ENCODE measurements around the gene DPEP3. TPM values are rescaled to one million over a fixed set of nuclear protein-coding genes. Genes with fewer than 3 reads are reported as not detected.
"Not testable (repeated sequence)": the region's sequence is repeated elsewhere in the genome, so short reads cannot be mapped to it uniquely, and the experiment has no call there.

Gene DPEP3
- 0.09 TPM for polyA plus RNA-seq
- long read RNA-seq, donor 1 = 0 reads
- long read RNA-seq, donor 2, partial matches to known transcripts = 0 of 1 reads
- long read RNA-seq, donor 2, other reads (novel, unspliced or antisense) = 0 of 1 reads
- long read RNA-seq, donor 3 = 0 reads
- long read RNA-seq, donor 4 = 0 reads
- long read RNA-seq, donor 5 = 0 reads
- long read RNA-seq, donor 6 = 0 reads
- long read RNA-seq, donor 7 = 0 reads
- long read RNA-seq, donor 8 = 0 reads
- long read RNA-seq, donor 9 = 0 reads
- long read RNA-seq, donor 10 = 0 reads
- long read RNA-seq, donor 11 = 0 reads

- no peaks in the 10 kb centered on the region for H3K36me3 ChIP-seq (ENCODE audit: control insufficient read depth, insufficient read depth, low read length)
- H3K4me1 ChIP-seq (ENCODE audit: control insufficient read depth, insufficient read depth, low read length) = no peaks in the 10 kb centered on the region
- H3K27ac ChIP-seq (ENCODE audit: low read length) = no peak within 1 kb of the TSS
- peaks cover 3% of the 10 kb centered on the region for H3K9me3 ChIP-seq (ENCODE audit: control insufficient read depth, low read depth, low read length)
- peaks cover 21% of the 10 kb centered on the region for H3K27me3 ChIP-seq (ENCODE audit: control insufficient read depth, insufficient read depth, low read length)
- H3K4me3 ChIP-seq (ENCODE audit: low read length) = no peak within 1 kb of the TSS
- WGBS (ENCODE audit: insufficient coverage, low lambda C conversion rate) = no CpG with 5 or more reads among the region's 62 CpGs
- DNase-seq = no peak
Observed at GRCh38 chr16:67979955-67980678, at the start of gene DPEP3. TSS of gene DPEP3 (minus strand) at chr16:67980499. CDS start at chr16:67980380, 119 bp downstream.

GRCh38 chr16:68028996-68029395 lies 48.7 kb upstream of the DPEP3 start:
- no peak overlapping the region for H3K4me3 ChIP-seq (ENCODE audit: low read length)
- no peaks in the 10 kb centered on the region for H3K27me3 ChIP-seq (ENCODE audit: control insufficient read depth, insufficient read depth, low read length)
- peaks cover 2% of the 10 kb centered on the region for H3K4me1 ChIP-seq (ENCODE audit: control insufficient read depth, insufficient read depth, low read length)
- no peak for DNase-seq
- no peaks in the 10 kb centered on the region for H3K9me3 ChIP-seq (ENCODE audit: control insufficient read depth, low read depth, low read length)
- H3K27ac ChIP-seq (ENCODE audit: low read length) = no peak overlapping the region
- no CpG with 5 or more reads among the region's 3 CpGs for WGBS (ENCODE audit: insufficient coverage, low lambda C conversion rate)
- peaks cover 13% of the 10 kb centered on the region for H3K36me3 ChIP-seq (ENCODE audit: control insufficient read depth, insufficient read depth, low read length)

- H3K27me3 ChIP-seq (ENCODE audit: control insufficient read depth, insufficient read depth, low read length) = no peaks in the 10 kb centered on the region
- H3K27ac ChIP-seq (ENCODE audit: low read length) = peak within 1 kb of the TSS; percentile 76
- no CpG with 5 or more reads among the region's 84 CpGs for WGBS (ENCODE audit: insufficient coverage, low lambda C conversion rate)
- peaks cover 12% of the 10 kb centered on the region for H3K4me1 ChIP-seq (ENCODE audit: control insufficient read depth, insufficient read depth, low read length)
- DNase-seq = peak; percentile 92 to 96
- H3K4me3 ChIP-seq (ENCODE audit: low read length) = peak within 1 kb of the TSS; percentile 82
- H3K9me3 ChIP-seq (ENCODE audit: control insufficient read depth, low read depth, low read length) = no peaks in the 10 kb centered on the region
- peaks cover 11% of the 10 kb centered on the region for H3K36me3 ChIP-seq (ENCODE audit: control insufficient read depth, insufficient read depth, low read length)
Observed at GRCh38 chr16:68022728-68023537, 42.6 kb upstream of the DPEP3 start, which contains the start of the genes DDX28 and DUS2. TSS of gene DDX28 (minus strand) at chr16:68023232. CDS start at chr16:68023202, 30 bp downstream. TSS of gene DUS2 (plus strand) at chr16:68023284. CDS start at chr16:68038024, 14,740 bp downstream.

GRCh38 chr16:68022278-68022727 lies 42.0 kb upstream of the DPEP3 start:
- no peaks in the 10 kb centered on the region for H3K27me3 ChIP-seq (ENCODE audit: control insufficient read depth, insufficient read depth, low read length)
- DNase-seq = no peak
- WGBS (ENCODE audit: insufficient coverage, low lambda C conversion rate) = no CpG with 5 or more reads among the region's 19 CpGs
- peak overlapping the region; percentile 82 for H3K4me3 ChIP-seq (ENCODE audit: low read length)
- H3K27ac ChIP-seq (ENCODE audit: low read length) = peak overlapping the region; percentile 76
- H3K9me3 ChIP-seq (ENCODE audit: control insufficient read depth, low read depth, low read length) = no peaks in the 10 kb centered on the region
- peaks cover 9% of the 10 kb centered on the region for H3K36me3 ChIP-seq (ENCODE audit: control insufficient read depth, insufficient read depth, low read length)
- H3K4me1 ChIP-seq (ENCODE audit: control insufficient read depth, insufficient read depth, low read length) = peaks cover 12% of the 10 kb centered on the region

GRCh38 chr16:68021490-68021889 lies 41.2 kb upstream of the DPEP3 start:
- Histone ChIP-seq H3K4me1 (ENCODE audit: control insufficient read depth, insufficient read depth, low read length) (peaks cover 12% of the 10 kb centered on the region), H3K36me3 (ENCODE audit: control insufficient read depth, insufficient read depth, low read length) (peaks cover 9% of the 10 kb centered on the region), H3K27me3 (ENCODE audit: control insufficient read depth, insufficient read depth, low read length) (no peaks in the 10 kb centered on the region), H3K9me3 (ENCODE audit: control insufficient read depth, low read depth, low read length) (no peaks in the 10 kb centered on the region), H3K4me3 (ENCODE audit: low read length) (peak overlapping the region; percentile 82), H3K27ac (ENCODE audit: low read length) (no peak overlapping the region)
- no peak for DNase-seq
- no CpG with 5 or more reads among the region's 10 CpGs for WGBS (ENCODE audit: insufficient coverage, low lambda C conversion rate)

GRCh38 chr16:68019167-68019680 lies 38.9 kb upstream of the DPEP3 start:
- Histone ChIP-seq H3K27ac (ENCODE audit: low read length) (no peak overlapping the region), H3K27me3 (ENCODE audit: control insufficient read depth, insufficient read depth, low read length) (no peaks in the 10 kb centered on the region), H3K9me3 (ENCODE audit: control insufficient read depth, low read depth, low read length) (no peaks in the 10 kb centered on the region), H3K36me3 (ENCODE audit: control insufficient read depth, insufficient read depth, low read length) (peaks cover 9% of the 10 kb centered on the region), H3K4me3 (ENCODE audit: low read length) (no peak overlapping the region), H3K4me1 (ENCODE audit: control insufficient read depth, insufficient read depth, low read length) (peaks cover 11% of the 10 kb centered on the region)
- no CpG with 5 or more reads among the region's 8 CpGs for WGBS (ENCODE audit: insufficient coverage, low lambda C conversion rate)
- no peak for DNase-seq

- Histone ChIP-seq H3K27me3 (ENCODE audit: control insufficient read depth, insufficient read depth, low read length) (no peaks in the 10 kb centered on the region), H3K9me3 (ENCODE audit: control insufficient read depth, low read depth, low read length) (no peaks in the 10 kb centered on the region)
- no peak for DNase-seq
Observed at GRCh38 chr16:68015681-68016080, 35.4 kb upstream of the DPEP3 start, which contains the start of gene DPEP2NB. TSS of gene DPEP2NB (minus strand) at chr16:68015911. CDS start at chr16:68015770, 141 bp downstream.

GRCh38 chr16:68013440-68013839 lies 33.1 kb upstream of the DPEP3 start:
- no peak overlapping the region for H3K4me3 ChIP-seq (ENCODE audit: low read length)
- DNase-seq = no peak
- no peak overlapping the region for H3K27ac ChIP-seq (ENCODE audit: low read length)
- no peaks in the 10 kb centered on the region for H3K36me3 ChIP-seq (ENCODE audit: control insufficient read depth, insufficient read depth, low read length)
- no peaks in the 10 kb centered on the region for H3K27me3 ChIP-seq (ENCODE audit: control insufficient read depth, insufficient read depth, low read length)
- no CpG with 5 or more reads among the region's 1 CpG for WGBS (ENCODE audit: insufficient coverage, low lambda C conversion rate)
- H3K9me3 ChIP-seq (ENCODE audit: control insufficient read depth, low read depth, low read length) = no peaks in the 10 kb centered on the region
- no peaks in the 10 kb centered on the region for H3K4me1 ChIP-seq (ENCODE audit: control insufficient read depth, insufficient read depth, low read length)

More at GRCh38 chr16:68015681-68016080, 35.4 kb upstream of the DPEP3 start, which contains the start of gene DPEP2NB:
- Histone ChIP-seq H3K4me1 (ENCODE audit: control insufficient read depth, insufficient read depth, low read length) (no peaks in the 10 kb centered on the region), H3K36me3 (ENCODE audit: control insufficient read depth, insufficient read depth, low read length) (no peaks in the 10 kb centered on the region), H3K27ac (ENCODE audit: low read length) (no peak within 1 kb of the TSS), H3K4me3 (ENCODE audit: low read length) (no peak within 1 kb of the TSS)
- no CpG with 5 or more reads among the region's 5 CpGs for WGBS (ENCODE audit: insufficient coverage, low lambda C conversion rate)

- H3K9me3 ChIP-seq (ENCODE audit: control insufficient read depth, low read depth, low read length); H3K27me3 ChIP-seq (ENCODE audit: control insufficient read depth, insufficient read depth, low read length); H3K4me3 ChIP-seq (ENCODE audit: low read length); H3K4me1 ChIP-seq (ENCODE audit: control insufficient read depth, insufficient read depth, low read length); H3K36me3 ChIP-seq (ENCODE audit: control insufficient read depth, insufficient read depth, low read length); DNase-seq; H3K27ac ChIP-seq (ENCODE audit: low read length): not testable (repeated sequence)
- no CpG with 5 or more reads among the region's 4 CpGs for WGBS (ENCODE audit: insufficient coverage, low lambda C conversion rate)
Observed at GRCh38 chr16:68009872-68010271, 29.6 kb upstream of the DPEP3 start.

Measured in large intestine (tissue), 12 donors.